HG03280 (cell line): ENCODE measurements around the gene ERBIN.

Experiments
- ATAC-seq: cut with Tn5 transposase; IDR thresholded peaks from one replicate; pipeline ENCODE4 v1.9.1; 2021; ENCODE audit warnings: mild to moderate bottlenecking, moderate library complexity; ENCODE audit not compliant: unreplicated experiment

Gene ERBIN

DNA sequence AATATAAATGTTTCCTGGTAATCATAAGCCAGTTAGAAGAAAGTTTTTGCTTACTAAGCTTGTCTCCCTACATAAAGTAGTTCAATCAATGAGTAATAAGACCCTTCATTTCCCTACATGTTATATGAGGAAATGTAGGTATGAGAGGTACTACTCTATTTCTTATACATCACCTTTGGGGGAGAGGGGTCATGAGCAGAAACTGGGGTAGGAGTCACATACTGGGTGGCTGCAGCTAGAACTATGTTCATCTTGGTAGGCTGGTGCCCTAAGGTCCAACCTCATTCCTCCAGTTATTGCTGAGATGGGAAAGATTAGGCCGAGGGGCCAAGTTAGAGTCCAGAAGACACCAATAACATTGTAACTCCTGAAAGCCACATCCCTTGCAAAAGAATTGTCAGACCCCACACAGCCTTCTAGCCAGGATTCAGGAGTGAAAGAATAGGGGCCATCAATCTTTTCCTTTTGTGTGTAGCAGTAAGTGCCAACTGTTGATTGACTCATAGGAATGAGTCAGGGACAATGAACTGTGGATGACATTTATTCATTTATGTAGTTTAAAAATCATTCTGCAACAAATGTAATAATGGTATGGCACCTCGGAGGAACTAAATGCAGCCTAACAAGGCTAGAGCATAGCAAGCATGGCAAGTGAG is 196.1 kb downstream of the ERBIN start:
- no peak for ATAC-seq

DNA sequence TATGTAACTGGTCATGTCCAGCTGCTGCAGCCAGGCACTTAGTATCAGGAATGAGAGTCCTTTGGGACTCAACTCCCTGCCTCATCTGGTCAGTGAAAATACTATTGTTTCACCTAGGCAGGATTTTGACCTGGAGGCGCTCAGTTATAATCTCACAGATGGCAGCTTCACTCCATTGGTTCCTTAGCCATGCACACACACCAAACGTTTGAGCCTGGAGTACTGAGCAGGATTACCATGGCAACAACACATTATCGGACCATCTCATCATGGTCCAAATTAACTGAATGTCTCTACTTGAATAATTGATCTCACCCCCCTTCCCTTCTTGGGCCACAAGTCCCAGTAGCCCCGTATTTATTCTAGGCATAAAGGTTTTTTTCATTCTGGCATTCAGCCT is 202.8 kb downstream of the ERBIN start:
- ATAC-seq, result no peak

DNA sequence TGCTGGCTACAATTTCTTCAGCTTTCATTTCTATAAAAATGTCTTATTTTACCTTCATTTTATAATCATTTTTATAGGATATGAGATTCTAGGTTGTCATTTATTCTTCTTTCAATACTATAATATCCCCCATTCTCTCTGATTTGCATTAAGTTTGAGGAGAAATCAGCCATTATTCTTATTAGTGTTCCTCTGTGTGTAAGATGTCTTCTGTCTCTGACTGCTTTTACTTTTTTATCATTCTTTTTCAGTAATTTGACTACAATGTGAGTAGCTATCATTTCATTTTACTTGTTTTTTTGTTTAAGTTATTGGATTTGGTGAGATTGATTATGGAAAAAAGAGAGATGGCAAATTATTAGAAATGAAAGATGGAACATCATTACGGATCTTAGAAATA is 204.1 kb downstream of the ERBIN start:
- no peak for ATAC-seq
